Peyer's patch (tissue), 4 donors: ENCODE results near the gene TMEM165. TPM values are rescaled to one million over a fixed set of nuclear protein-coding genes. Genes with fewer than 3 reads are reported as not detected.
A peak's percentile ranks its signal among the peaks of the same experiment; 100 is the strongest.

ENCODE experiments used
- DNase-seq, 3 donors: peaks; one replicate each; pipeline ENCODE4 v3.0.0-alpha.2; 2017 to 2019
- H3K27ac ChIP-seq, 4 donors: fragments of 200-600 bp; sonication (generic); one replicate each; pipeline ENCODE4 v1.5.1; 2016 to 2019
- H3K27me3 ChIP-seq, 2 donors: fragments of 200-600 bp; sonication (generic); one replicate each; pipeline ENCODE4 v1.5.1; 2019
- H3K36me3 ChIP-seq, 3 donors: fragments of 200-600 bp; sonication (generic); one replicate each; pipeline ENCODE4 v1.5.1; 2016 to 2019
- H3K4me1 ChIP-seq, 4 donors: fragments of 200-600 bp; sonication (generic); one replicate each; pipeline ENCODE4 v1.5.1; 2016 to 2019
- H3K4me3 ChIP-seq, 4 donors: fragments of 200-600 bp; sonication (generic); 1 replicate in 3 of 4; 2 replicates in 1 of 4; pipeline ENCODE4 v1.5.1; 2016 to 2019; ENCODE audit warnings: mild to moderate bottlenecking in 1 of 4
- H3K9me3 ChIP-seq, 4 donors: fragments of 200-600 bp; sonication (generic); one replicate each; pipeline ENCODE4 v1.5.1; 2016 to 2019; ENCODE audit warnings: mild to moderate bottlenecking in 1 of 4
- POLR2A ChIP-seq, 2 donors: fragments of 450-650 bp; IDR thresholded peaks; one replicate each; pipeline ENCODE4 v1.5.1; 2017; ENCODE audit warnings: antibody characterized with exemption in 2 of 2, mild to moderate bottlenecking in 2 of 2, moderate library complexity in 2 of 2
- total RNA-seq, 4 donors: library from RNA; depleted of rRNA; stranded (reverse); fragments of >200 nt; gene quantifications; one replicate each; pipeline ENCODE4 v1.1.0, GENCODE V29; 2016
- TF ChIP-seq, protein P1 (sequence below), 6 experiments: fragments of 450-650 bp in 4 of 6; fragments of 200-600 bp in 2 of 6; sonication (generic) in 1 of 6; IDR thresholded peaks; one replicate each; pipeline ENCODE4 v1.5.1; 2017 to 2019; ENCODE audit warnings: antibody characterized with exemption in 6 of 6, mild to moderate bottlenecking in 3 of 6, moderate library complexity in 1 of 6

The TMEM165 gene
- total RNA-seq, 4 donors from 2014 or later: 78.2 to 105 (median 91.4) TPM

DNA sequence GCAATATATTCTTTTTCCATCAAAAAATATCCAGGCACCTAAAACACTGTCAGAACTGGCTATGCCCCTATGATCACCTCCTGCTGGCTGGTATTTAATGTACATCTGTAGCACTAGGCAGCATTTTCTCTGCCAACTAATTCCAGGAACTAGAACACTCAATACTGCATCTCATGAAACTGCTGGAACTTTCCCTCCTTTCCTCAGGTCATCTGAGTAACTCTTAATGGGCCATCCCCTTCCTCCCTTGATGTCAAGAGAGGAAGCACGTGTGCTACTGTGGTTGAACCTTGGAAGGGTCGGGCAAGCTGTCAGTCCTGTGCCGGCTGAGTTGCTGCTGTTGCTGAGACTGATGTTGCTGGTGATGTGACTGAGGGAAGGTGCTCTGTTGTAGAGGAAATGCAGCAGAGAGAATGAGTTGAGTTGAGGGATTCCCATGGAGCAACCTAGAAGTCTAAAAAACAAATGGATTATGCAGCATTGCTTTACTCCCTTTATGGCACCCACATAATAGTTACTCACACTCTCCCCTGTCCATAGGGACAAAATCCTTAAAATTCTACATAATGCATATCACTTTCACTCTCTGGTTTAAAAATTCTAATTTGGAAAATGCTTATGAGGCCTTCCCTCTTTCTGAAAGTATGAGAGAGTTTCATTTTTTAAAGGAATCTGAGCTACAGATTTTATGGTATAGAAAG, 39.5 kb downstream of the TMEM165 start:
- Histone ChIP-seq H3K27ac (no peak overlapping the region), H3K4me3 (no peak overlapping the region), H3K36me3 (peaks cover 0 to 40% (median 0%) of the 10 kb centered on the region in 3 donors), H3K27me3 (no peaks in the 10 kb centered on the region), H3K9me3 (no peaks in the 10 kb centered on the region), H3K4me1 (peaks cover 0 to 5% (median 0%) of the 10 kb centered on the region in 4 donors)
- peak in 1 of 3 donors; percentile 53 for DNase-seq
- TF ChIP-seq, protein P1, sequence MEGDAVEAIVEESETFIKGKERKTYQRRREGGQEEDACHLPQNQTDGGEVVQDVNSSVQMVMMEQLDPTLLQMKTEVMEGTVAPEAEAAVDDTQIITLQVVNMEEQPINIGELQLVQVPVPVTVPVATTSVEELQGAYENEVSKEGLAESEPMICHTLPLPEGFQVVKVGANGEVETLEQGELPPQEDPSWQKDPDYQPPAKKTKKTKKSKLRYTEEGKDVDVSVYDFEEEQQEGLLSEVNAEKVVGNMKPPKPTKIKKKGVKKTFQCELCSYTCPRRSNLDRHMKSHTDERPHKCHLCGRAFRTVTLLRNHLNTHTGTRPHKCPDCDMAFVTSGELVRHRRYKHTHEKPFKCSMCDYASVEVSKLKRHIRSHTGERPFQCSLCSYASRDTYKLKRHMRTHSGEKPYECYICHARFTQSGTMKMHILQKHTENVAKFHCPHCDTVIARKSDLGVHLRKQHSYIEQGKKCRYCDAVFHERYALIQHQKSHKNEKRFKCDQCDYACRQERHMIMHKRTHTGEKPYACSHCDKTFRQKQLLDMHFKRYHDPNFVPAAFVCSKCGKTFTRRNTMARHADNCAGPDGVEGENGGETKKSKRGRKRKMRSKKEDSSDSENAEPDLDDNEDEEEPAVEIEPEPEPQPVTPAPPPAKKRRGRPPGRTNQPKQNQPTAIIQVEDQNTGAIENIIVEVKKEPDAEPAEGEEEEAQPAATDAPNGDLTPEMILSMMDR (IDR thresholded peaks at IDR 0.05): peak in 2 of 6 experiments; percentile 8 to 29
- TF ChIP-seq POLR2A (IDR thresholded peaks at IDR 0.05): no peak

DNA sequence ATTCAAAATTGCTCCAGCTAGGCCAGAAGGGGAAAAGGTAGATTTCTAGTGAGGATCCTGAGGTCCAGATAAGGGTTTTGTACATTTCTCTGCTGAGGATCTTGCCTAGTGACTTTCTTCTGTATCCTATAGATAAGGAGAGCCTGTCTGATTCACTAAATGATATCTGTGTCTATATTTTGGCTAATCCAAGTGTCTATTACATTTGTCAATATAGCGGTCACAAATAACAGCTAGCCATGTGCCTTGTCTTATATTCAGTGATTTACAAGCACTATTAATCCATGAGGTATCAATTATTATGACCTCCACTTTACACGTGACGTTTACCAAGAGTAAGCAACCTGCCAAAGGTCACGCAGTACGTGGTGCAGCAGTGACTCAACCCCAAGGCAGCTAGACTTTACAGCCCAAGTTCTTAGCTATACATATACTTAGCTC, 41.6 kb downstream of the TMEM165 start:
- peak overlapping the region in 2 of 4 donors; percentile 60 to 70 for H3K27ac ChIP-seq
- no peaks in the 10 kb centered on the region for H3K27me3 ChIP-seq
- H3K4me1 ChIP-seq: peaks cover 0 to 5% (median 0%) of the 10 kb centered on the region in 4 donors
- DNase-seq: peak in 2 of 3 donors; percentile 68 to 80
- H3K36me3 ChIP-seq: peaks cover 0 to 41% (median 0%) of the 10 kb centered on the region in 3 donors
- H3K9me3 ChIP-seq: no peaks in the 10 kb centered on the region
- no peak for TF ChIP-seq POLR2A (IDR thresholded peaks at IDR 0.05)
- TF ChIP-seq, protein P1 (IDR thresholded peaks at IDR 0.05): no peak
- no peak overlapping the region for H3K4me3 ChIP-seq

DNA sequence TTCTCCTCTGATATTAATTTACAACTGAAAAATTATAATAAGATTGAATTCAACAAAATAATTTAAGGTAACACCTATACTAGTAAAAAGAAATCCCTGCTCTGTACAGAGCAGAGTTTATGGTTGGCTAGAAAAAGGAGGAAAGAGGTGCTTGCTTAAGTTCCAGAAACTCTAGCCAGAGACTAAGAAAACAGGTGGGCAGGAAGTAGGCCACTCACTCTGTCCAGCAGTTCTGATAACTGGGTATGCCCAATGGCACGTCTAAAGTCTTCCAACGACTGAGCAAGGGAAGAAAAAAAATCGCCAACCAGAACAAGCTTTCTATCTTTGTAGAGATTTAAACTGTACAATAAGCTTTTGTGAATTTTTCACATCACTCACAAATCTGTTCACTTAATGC, 42.1 kb downstream of the TMEM165 start:
- peaks cover 0 to 5% (median 0%) of the 10 kb centered on the region in 4 donors for H3K4me1 ChIP-seq
- H3K4me3 ChIP-seq: no peak overlapping the region
- H3K27ac ChIP-seq: peak overlapping the region in 3 of 4 donors; percentile 25 to 70 (median 68)
- no peak for TF ChIP-seq POLR2A (IDR thresholded peaks at IDR 0.05)
- TF ChIP-seq, protein P1 (IDR thresholded peaks at IDR 0.05): no peak
- DNase-seq: no peak
- peaks cover 0 to 41% (median 0%) of the 10 kb centered on the region in 3 donors for H3K36me3 ChIP-seq
- no peaks in the 10 kb centered on the region for H3K9me3 ChIP-seq
- no peaks in the 10 kb centered on the region for H3K27me3 ChIP-seq

DNA sequence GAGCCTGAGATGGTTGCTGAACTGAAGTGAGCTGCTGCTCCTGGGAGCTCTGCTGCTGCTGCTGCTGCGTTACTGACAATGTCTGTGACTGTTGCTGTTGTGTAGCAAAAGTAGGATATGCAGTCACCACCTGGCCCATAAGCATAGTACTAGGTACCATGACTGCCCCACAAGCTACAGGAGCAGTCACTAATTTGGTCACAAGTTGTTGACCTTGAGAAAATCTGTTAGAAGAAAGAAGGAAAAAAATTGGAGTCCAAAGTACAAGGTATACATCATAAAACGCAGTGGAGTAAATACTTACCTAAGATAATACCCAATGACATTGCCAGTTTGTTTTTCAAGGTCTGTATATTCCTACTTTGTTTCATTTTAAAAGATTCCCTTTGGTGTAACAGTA, 42.6 kb downstream of the TMEM165 start:
- no peak for DNase-seq
- no peak for TF ChIP-seq POLR2A (IDR thresholded peaks at IDR 0.05)
- TF ChIP-seq, protein P1 (IDR thresholded peaks at IDR 0.05): no peak

DNA sequence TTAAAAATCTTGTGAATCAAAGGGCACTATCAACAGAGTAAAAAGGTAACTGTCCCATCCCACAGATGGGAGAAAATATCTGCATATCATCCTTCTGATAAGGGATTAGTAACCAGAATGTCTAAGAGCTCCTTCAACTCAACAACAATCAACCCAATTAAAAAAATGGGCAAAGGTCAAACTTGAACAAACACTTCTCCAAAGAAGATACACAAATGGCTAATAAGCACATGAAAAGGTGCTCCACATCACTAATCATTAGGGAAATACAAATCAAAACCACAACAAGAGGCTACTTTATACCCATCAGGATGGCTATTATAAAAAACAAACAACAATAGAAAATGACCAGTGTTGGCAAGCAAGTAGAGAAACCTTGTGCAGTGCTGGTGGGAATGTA, 43.3 kb downstream of the TMEM165 start:
- H3K36me3 ChIP-seq: peaks cover 0 to 41% (median 0%) of the 10 kb centered on the region in 3 donors
- no peak overlapping the region for H3K4me3 ChIP-seq
- TF ChIP-seq POLR2A (IDR thresholded peaks at IDR 0.05): no peak
- TF ChIP-seq, protein P1 (IDR thresholded peaks at IDR 0.05): no peak
- DNase-seq: no peak
- H3K4me1 ChIP-seq: peaks cover 0 to 5% (median 0%) of the 10 kb centered on the region in 4 donors
- no peaks in the 10 kb centered on the region for H3K27me3 ChIP-seq
- no peaks in the 10 kb centered on the region for H3K9me3 ChIP-seq
- H3K27ac ChIP-seq: peak overlapping the region in 2 of 4 donors; percentile 68 to 70

More for the DNA sequence above, 42.6 kb downstream of the TMEM165 start:
- Histone ChIP-seq H3K4me1 (peaks cover 0 to 5% (median 0%) of the 10 kb centered on the region in 4 donors), H3K9me3 (no peaks in the 10 kb centered on the region), H3K27ac (peak overlapping the region in 3 of 4 donors; percentile 25 to 70 (median 68)), H3K4me3 (no peak overlapping the region), H3K36me3 (peaks cover 0 to 41% (median 0%) of the 10 kb centered on the region in 3 donors), H3K27me3 (no peaks in the 10 kb centered on the region)
